GM21367 (cell line): Measurements from ENCODE around the gene TPCN1.
A peak's percentile ranks its signal among the peaks of the same experiment; 100 is the strongest.

Source experiments
- ATAC-seq: cut with Tn5 transposase; IDR thresholded peaks from one replicate; pipeline ENCODE4 v1.9.1; 2021; ENCODE audit not compliant: unreplicated experiment

The TPCN1 gene

GRCh38 chr12:113221181-113221996, at the start of gene TPCN1:
Gene TPCN1, plus strand, starts transcription at chr12:113221464. Its CDS starts 5,389 bp downstream, at chr12:113226853.
- peak; percentile 86 for ATAC-seq

DNA sequence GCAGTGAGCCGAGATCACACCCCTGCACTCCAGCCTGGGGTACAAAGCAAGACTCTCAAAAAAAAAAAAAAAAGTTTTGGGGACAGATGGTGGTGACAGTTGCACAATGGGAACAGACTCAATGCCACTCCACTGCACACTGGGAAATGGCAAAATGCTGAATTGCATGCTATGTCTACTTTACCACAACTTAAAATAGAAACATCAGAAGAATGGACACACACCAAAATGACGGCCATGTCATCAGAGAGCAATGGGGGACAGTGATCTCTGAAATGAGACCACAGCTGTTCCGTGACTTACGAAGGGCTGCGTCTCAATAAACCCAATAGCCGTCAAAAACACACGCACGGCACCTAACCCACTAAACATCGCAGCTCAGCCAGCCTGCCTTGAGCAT, 49.7 kb upstream of the TPCN1 start:
- no peak for ATAC-seq

- ATAC-seq, result no peak
These were observed 49.1 kb upstream of the TPCN1 start for GRCh38 chr12:113172185-113172584.

DNA sequence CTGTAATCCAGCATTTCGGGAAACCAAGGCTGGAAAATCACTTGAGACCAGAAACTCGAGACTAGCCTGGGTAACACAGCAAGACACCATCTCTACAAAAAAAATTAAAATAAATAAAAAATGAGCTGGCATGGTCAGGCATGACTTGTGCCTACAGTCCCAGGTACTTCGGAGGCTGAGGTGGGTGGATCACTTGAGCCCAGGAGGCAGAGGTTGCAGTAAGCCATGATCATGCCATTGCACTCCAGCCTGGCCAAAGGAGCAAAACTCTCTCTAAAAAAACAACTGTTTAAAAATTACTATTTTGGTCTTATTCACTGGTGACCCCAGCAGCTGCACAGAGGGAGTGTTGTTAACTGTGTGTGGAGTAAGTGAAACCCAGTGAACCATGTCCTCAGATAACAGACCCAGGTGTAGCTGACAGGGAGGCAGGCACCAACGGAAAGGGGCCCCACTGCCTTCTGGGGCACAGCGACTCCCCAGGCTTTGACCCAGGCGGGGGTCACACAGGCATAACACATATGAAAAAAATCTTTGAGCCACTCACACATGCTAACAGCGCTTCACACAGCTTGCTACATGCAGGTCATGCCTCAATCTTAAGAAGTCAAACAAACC, 48.1 kb upstream of the TPCN1 start:
- ATAC-seq, result peak; percentile 59

- ATAC-seq, result no peak
These were observed 46.5 kb upstream of the TPCN1 start for GRCh38 chr12:113174461-113175384.

DNA sequence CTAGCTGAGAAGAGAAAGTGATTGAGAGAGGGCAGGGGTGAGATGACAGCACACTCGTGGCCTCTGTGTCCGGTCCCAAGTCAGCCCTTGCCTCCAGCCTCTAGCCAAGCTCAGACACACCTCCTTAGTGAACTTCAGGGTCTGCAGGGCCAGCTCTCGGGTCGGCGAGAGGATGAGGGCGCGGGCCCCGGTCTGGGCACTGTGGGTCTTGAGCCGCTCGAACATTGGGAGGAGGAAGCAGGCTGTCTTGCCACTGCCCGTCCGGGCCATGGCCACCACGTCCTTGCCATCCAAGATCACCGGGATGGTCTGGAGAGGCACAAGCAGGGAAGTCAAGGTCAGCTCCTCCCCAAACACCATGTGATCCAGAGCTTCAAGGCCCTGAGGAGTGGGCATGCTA, 42.2 kb upstream of the TPCN1 start:
- no peak for ATAC-seq

GRCh38 chr12:113180333-113180732, 40.9 kb upstream of the TPCN1 start:
- no peak for ATAC-seq

- ATAC-seq, result no peak
These were observed 39.3 kb upstream of the TPCN1 start for GRCh38 chr12:113181975-113182374.

GRCh38 chr12:113183030-113183589, 38.2 kb upstream of the TPCN1 start:
- ATAC-seq, result no peak

GRCh38 chr12:113184098-113184899, 37.0 kb upstream of the TPCN1 start:
- peak; percentile 31 for ATAC-seq

DNA sequence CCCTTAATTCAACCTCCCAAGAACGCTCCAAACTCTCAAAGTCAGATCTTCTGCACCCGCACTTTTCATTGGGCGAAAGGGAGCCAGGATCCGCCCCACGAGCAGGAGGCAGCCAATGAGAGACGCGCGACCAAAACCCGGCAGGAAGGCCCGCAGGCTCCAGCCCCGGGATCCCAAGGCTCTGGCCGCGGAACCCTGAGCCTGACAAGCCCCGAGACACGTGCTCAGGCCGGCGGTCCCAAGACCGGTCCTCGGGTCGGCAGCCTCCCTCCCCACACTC, 36.4 kb upstream of the TPCN1 start:
- peak; percentile 73 for ATAC-seq

DNA sequence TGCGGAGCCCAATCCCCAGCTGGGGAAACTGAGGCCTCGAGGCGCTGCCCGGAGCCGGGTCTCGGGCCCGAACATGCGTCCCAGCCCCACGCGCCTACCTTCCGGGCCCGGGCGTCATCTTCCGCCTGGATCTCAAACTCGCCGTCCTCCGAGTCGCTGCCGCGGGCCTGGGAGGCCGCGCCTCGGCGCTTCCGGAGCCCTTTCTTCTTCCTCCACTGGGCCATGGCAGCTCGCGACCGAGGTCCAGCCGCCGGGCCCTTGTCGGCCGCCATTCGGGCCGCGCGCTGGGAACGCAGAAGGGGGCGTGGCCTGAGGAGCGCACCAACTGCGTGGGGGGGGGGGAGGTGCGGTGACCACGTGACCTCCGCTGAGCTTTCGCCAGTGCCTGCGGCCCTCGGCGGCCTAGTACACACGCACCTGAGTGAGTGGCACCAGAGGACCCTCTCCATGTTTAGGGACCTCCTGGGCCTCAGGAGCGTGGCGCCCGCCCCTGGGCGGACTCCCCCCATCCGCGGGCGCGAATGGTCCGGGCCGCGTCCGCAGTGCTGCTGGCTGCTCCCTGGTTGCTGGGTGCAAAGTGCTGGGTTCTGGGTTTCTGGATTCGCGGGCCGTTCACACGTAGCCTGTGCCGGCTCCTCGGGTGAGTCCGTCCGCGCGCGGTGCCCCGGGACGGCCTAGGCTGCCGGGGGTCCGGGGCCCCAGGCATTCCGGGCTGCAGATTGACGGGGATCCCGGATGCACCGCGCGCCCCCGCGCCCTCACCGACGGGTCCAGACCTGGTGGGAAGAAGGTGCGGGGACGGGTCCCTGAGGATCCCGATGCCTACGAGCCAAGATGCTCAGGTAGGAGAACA, 35.9 kb upstream of the TPCN1 start, which contains the start of the genes DDX54 and RITA1:
TSS of gene DDX54 (minus strand) at position 299 of the 853 bp plus-strand sequence. CDS start at position 272, 27 bp downstream.
TSS of gene RITA1 (plus strand) at position 542 of the 853 bp plus-strand sequence. CDS start 1,026 bp downstream, outside the sequence.
- peak; percentile 43 for ATAC-seq

DNA sequence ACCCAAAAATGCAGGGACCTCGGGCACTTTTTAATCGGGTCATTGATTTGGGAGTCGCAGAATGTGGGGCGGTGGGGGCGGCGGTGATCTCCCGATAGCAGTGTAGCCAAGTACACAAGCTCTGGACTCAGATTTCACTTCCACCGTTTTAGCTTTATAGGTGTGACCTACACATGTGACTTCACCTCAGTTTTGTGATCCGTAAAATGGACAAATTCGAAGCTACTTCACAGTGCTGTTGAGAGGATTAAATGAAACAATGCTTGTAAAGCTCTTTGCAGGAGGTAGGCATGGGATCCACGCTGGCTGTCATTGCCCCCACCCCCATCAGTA, 35.3 kb upstream of the TPCN1 start:
- no peak for ATAC-seq

GRCh38 chr12:113186666-113187325, 34.5 kb upstream of the TPCN1 start:
- no peak for ATAC-seq

GRCh38 chr12:113189361-113189760, 31.9 kb upstream of the TPCN1 start:
- ATAC-seq, result no peak

GRCh38 chr12:113190761-113191160, 30.5 kb upstream of the TPCN1 start:
- no peak for ATAC-seq

GRCh38 chr12:113191227-113191626, 30.0 kb upstream of the TPCN1 start:
- ATAC-seq, result no peak

GRCh38 chr12:113194971-113195391, 26.3 kb upstream of the TPCN1 start:
- ATAC-seq, result no peak

DNA sequence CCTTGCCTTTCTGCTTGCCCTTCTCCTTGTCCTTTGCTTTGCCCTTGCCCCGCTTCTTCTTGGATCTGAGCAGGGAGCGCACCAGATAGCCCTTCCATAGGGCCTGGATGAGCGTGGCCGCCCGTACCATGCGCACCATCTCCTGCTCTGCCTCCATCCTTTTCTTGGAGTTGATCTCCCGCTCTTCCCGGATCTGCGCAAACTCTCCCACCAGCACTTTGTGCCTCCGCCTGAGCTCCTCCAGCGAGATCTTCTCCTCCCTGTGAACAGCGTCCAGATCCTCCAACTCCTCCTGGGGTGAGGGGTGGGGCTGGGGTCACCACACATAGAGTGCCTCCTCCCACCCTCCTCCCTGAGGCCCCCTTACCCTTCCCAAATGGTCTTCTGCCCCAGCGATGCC, 25.7 kb upstream of the TPCN1 start:
- no peak for ATAC-seq
